Activated CD4-positive, alpha-beta memory T cell treated with anti-CD3 and anti-CD28 coated beads for 36 hours (primary cell): Measurements from ENCODE around the gene COL5A2. TPM values are rescaled to one million over a fixed set of nuclear protein-coding genes. Genes with fewer than 3 reads are reported as not detected.

Source experiments
- CTCF ChIA-PET: fragments of 350-600 bp; sonication (Branson Sonifier 250); formaldehyde crosslinking; loops from one replicate; lab custom pipeline; 2021; ENCODE audit warnings: antibody characterized with exemption, inconsistent platforms; lab: Charles Lee
- POLR2A ChIA-PET: fragments of 350-600 bp; sonication (Branson Sonifier 250); formaldehyde crosslinking; loops from one replicate; lab custom pipeline; 2021; ENCODE audit warnings: antibody characterized with exemption; lab: Charles Lee
- DNase-seq: peaks from one replicate; pipeline ENCODE4 v3.0.0-alpha.2; 2020
- H3K27ac Mint-ChIP-seq: one replicate; pipeline ENCODE4 v1.8.0; 2021; ENCODE audit warnings: mixed read lengths
- H3K27me3 Mint-ChIP-seq: one replicate; pipeline ENCODE4 v1.8.0; 2021; ENCODE audit warnings: mixed read lengths
- H3K36me3 Mint-ChIP-seq: one replicate; pipeline ENCODE4 v1.8.0; 2021; ENCODE audit warnings: mixed read lengths
- H3K4me1 Mint-ChIP-seq: one replicate; pipeline ENCODE4 v1.8.0; 2021; ENCODE audit warnings: low read depth, mixed read lengths
- H3K4me3 Mint-ChIP-seq: one replicate; pipeline ENCODE4 v1.8.0; 2021; ENCODE audit warnings: mild to moderate bottlenecking, mixed read lengths
- H3K9me3 Mint-ChIP-seq: one replicate; pipeline ENCODE4 v1.8.0; 2021; ENCODE audit warnings: mixed read lengths
- intact Hi-C: fragments of 100-400 bp; cut with micrococcal nuclease; formaldehyde crosslinking; loops from one replicate; pipeline ENCODE4 v1.15.1; 2023
- total RNA-seq, 2 experiments: library from RNA; stranded (reverse); gene quantifications; one replicate each; pipeline ENCODE4 v1.2.3, GENCODE V29; 2021

COL5A2 gene
- total RNA-seq: under 1 TPM; 0.83 to 0.85 TPM

DNA sequence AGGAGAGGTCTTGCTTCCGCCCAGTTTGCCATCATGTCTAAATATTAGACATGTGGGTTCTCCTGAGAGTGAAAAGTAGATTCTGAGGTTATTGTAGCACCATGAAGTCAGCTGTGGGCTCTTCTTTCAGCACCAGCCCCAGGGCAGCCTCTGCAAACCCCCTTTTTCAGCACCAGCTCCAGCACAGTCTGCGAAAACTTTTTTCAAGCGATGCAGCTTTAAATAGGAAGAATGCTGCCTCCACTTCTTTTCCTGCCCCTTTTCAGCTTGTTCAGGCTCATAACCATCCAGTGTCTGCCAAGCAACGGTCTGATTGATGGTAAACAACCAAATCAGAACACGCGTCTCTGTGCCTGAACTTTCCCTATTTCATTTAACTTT, at the start of gene COL5A2:
Gene COL5A2 (minus strand): TSS at position 192 of the 381 bp plus-strand sequence. CDS start 157 bp downstream, at position 35.
- no peak within 1 kb of the TSS for H3K27ac Mint-ChIP-seq
- peak; percentile 10 for DNase-seq
- no peaks in the 10 kb centered on the region for H3K9me3 Mint-ChIP-seq
- intact Hi-C loops: no loop called here
- H3K4me3 Mint-ChIP-seq: peak within 1 kb of the TSS; percentile 25
- CTCF ChIA-PET: interaction anchor here (0.9 to 1.3 kb wide), 2 partner anchors 37 to 654 kb away, joined by 3 to 4 read pairs; no protein-coding TSS in a partner anchor
- H3K36me3 Mint-ChIP-seq: no peaks in the 10 kb centered on the region
- H3K4me1 Mint-ChIP-seq: peaks cover 11% of the 10 kb centered on the region
- POLR2A ChIA-PET: no interaction called here
- peaks cover 3% of the 10 kb centered on the region for H3K27me3 Mint-ChIP-seq

DNA sequence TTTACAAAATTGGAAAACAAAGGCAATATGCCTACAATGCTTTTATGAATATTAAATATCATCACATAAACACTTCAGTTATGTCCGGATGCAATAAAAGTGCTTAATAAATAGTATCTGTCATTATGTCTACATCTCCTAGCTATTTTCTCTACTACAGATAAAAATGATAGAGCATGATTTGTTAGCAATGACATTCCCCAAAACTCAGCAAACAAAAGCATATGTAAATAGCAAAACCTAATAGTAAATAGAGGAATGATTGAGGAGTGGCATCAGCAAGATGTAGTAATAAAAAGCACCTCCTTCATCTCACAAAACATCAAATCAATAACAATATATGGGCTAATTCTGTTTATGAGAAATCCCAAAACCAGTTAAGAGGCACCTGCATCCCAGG, 46.5 kb upstream of the COL5A2 start:
- DNase-seq: no peak
- POLR2A ChIA-PET: no interaction called here
- CTCF ChIA-PET: no interaction called here
- intact Hi-C loops: no loop called here
- Mint-ChIP-seq H3K4me3 (no peak overlapping the region), H3K27me3 (no peaks in the 10 kb centered on the region), H3K36me3 (no peaks in the 10 kb centered on the region), H3K4me1 (no peaks in the 10 kb centered on the region), H3K27ac (no peak overlapping the region), H3K9me3 (no peaks in the 10 kb centered on the region)

DNA sequence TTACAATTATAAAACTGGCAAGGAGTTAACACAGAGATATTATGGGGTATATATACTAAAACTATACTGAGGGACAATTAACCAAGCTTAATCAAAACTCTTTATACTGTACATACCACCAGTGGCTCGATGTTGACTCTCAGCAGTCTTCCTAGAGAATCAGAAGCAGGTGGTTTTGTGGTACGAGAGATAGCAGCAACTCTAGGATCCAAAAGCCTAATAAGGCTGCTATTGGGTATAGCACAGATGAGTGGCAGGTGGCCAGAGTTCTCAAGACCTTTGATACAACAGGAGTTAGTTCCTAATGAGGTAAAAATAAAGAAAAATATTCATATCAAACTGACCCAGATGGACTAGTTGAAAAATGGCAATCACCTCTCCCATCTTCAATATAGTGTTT, 45.5 kb upstream of the COL5A2 start:
- H3K4me3 Mint-ChIP-seq: no peak overlapping the region
- no peaks in the 10 kb centered on the region for H3K36me3 Mint-ChIP-seq
- ChIA-PET POLR2A (no interaction called here), CTCF (no interaction called here)
- no peak overlapping the region for H3K27ac Mint-ChIP-seq
- H3K9me3 Mint-ChIP-seq: no peaks in the 10 kb centered on the region
- intact Hi-C loops: no loop called here
- H3K4me1 Mint-ChIP-seq: no peaks in the 10 kb centered on the region
- H3K27me3 Mint-ChIP-seq: no peaks in the 10 kb centered on the region
- no peak for DNase-seq

DNA sequence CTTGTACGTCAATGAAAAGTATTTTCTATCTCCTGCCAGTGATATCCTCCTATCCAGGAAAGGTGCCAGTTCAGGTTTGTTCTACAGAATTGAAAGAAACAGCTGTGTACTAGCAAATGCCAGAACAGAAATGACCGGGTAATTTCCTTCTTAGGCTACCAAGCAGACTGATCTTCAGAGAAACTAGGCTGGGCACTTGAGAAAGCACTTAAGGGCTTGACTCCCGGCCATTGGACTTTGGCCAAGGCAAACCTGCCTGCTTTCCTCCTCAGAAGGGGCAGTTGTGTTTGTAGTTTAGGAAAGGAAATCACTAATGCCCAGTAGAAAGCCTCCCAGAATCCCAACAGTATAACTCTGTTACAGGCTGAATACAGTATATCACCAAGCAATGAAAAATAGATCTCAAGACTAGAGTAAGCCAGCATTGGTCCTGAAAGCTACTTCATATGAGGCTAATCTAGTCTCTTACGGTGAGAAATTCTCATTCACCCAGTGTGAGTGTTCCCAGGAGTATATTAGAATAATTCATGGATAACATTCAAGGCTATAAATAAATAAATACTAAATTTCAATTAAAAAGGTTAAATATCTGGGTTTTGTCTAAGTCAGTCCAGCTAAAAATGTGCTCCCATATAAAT, 43.0 kb upstream of the COL5A2 start:
- no peak overlapping the region for H3K4me3 Mint-ChIP-seq
- H3K27me3 Mint-ChIP-seq: no peaks in the 10 kb centered on the region
- ChIA-PET CTCF (interaction anchor here (0.6 kb wide), 1 partner anchor 13 kb away, joined by 6 read pairs; no protein-coding TSS in a partner anchor), POLR2A (no interaction called here)
- no peaks in the 10 kb centered on the region for H3K4me1 Mint-ChIP-seq
- H3K27ac Mint-ChIP-seq: no peak overlapping the region
- DNase-seq: no peak
- no peaks in the 10 kb centered on the region for H3K36me3 Mint-ChIP-seq
- no peaks in the 10 kb centered on the region for H3K9me3 Mint-ChIP-seq
- intact Hi-C loops: no loop called here

DNA sequence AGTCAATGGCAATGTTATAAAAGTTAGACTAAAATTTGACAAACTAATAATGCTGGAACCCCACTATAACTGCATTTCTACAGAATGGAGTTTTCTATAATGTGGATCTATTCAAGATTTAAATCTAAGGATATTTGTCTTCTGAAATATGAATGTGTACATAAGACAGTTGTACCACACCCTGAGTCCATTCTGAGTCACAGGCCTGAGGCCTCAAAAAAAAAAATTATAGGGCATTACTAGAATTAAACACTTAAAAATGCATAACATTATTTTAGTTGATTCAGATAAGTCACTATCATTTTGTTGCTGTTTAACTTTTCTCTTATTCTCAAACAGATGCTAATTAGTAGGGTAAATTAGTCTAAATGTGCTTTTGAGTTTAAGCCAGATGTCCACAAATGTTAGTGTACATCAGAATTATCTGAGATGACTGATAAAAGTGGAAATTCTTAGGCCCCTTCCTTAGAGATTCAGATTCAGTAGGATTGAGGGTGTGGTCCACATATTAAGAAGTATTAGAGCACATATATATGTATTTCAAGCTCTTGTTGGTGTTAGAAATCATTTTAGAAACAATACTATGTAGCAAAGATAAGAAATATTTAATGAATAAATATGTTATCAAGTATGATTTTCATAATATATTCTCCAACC, 42.4 kb upstream of the COL5A2 start:
- POLR2A ChIA-PET: no interaction called here
- H3K27me3 Mint-ChIP-seq: no peaks in the 10 kb centered on the region

DNA sequence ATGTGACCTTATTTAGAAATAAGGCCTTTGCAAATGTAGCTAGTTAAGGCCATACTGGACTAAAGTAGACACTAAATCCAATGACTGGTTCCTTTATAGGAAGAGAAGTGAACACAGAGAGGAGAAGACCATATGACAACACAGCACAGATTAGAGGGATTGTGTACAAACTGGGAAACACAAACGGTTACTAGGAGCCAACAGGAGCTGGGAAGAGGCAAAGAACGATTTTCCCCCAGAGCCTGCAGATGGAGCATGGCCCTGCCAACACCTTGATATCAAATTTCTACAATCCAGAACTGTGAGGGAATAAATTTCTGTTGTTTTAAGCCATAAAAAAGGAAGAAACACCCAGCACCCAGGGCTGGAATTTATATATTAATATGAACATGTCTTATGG, 38.7 kb upstream of the COL5A2 start:
- ChIA-PET POLR2A (no interaction called here), CTCF (no interaction called here)
- intact Hi-C loops: no loop called here
- Mint-ChIP-seq H3K4me1 (no peaks in the 10 kb centered on the region), H3K36me3 (no peaks in the 10 kb centered on the region), H3K27me3 (no peaks in the 10 kb centered on the region), H3K9me3 (no peaks in the 10 kb centered on the region), H3K27ac (no peak overlapping the region), H3K4me3 (no peak overlapping the region)
- DNase-seq: no peak

More for the DNA sequence above, 42.4 kb upstream of the COL5A2 start:
- DNase-seq: no peak
- Mint-ChIP-seq H3K9me3 (no peaks in the 10 kb centered on the region), H3K4me3 (no peak overlapping the region), H3K27ac (no peak overlapping the region), H3K36me3 (no peaks in the 10 kb centered on the region), H3K4me1 (no peaks in the 10 kb centered on the region)
- CTCF ChIA-PET: interaction anchor here (0.6 kb wide), 1 partner anchor 14 kb away, joined by 6 read pairs; no protein-coding TSS in a partner anchor
- intact Hi-C loops: no loop called here

DNA sequence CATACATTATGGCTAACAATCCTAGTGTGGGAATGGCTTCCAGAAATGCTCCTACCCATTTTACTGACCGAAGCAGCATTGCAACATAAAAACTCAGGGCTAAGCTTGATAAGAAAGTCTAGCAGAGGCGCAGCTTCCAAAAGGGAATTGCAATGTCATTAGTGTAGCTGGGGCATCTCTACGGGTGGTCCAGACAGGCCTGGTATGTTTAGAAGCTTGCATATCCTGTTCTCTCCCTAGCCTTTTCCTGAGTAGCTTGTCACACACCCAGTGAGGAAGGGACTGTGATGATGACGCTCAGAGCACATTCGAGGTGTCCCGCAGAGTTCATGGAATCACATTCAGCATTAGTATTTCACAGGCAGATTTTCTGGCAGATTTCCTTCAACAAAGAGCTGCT, 38.0 kb upstream of the COL5A2 start:
- no peaks in the 10 kb centered on the region for H3K27me3 Mint-ChIP-seq
- no peak overlapping the region for H3K4me3 Mint-ChIP-seq
- intact Hi-C loops: no loop called here
- H3K36me3 Mint-ChIP-seq: no peaks in the 10 kb centered on the region
- ChIA-PET CTCF (interaction anchor here (1.0 kb wide), 1 partner anchor 75 kb away, joined by 3 read pairs; no protein-coding TSS in a partner anchor), POLR2A (no interaction called here)
- no peaks in the 10 kb centered on the region for H3K4me1 Mint-ChIP-seq
- H3K9me3 Mint-ChIP-seq: no peaks in the 10 kb centered on the region
- H3K27ac Mint-ChIP-seq: no peak overlapping the region
- DNase-seq: no peak

DNA sequence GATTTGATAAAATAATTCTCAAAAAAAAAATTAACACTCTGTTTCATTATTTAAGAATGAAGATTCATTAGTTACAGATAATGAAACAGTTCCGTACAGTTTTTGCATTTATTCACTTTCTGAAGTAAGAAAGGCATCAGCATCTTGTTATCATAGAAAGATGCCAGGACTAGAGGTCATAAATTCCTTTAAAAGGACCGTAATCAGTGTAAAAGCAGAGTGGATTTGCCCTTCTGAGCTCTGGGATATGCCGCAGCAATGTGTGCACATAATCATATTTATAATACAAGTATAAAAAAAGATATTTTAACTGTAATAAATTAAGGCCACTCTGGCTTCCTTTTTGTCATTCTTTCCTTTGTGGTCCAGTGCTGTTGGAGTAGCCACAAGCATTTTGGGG, 37.5 kb upstream of the COL5A2 start:
- POLR2A ChIA-PET: no interaction called here
- CTCF ChIA-PET: interaction anchor here (1.0 kb wide), 1 partner anchor 74 kb away, joined by 3 read pairs; no protein-coding TSS in a partner anchor
- no peaks in the 10 kb centered on the region for H3K27me3 Mint-ChIP-seq
- no peaks in the 10 kb centered on the region for H3K9me3 Mint-ChIP-seq
- no peak overlapping the region for H3K27ac Mint-ChIP-seq
- no peaks in the 10 kb centered on the region for H3K36me3 Mint-ChIP-seq
- H3K4me1 Mint-ChIP-seq: no peaks in the 10 kb centered on the region
- intact Hi-C loops: no loop called here
- DNase-seq: no peak
- H3K4me3 Mint-ChIP-seq: no peak overlapping the region

DNA sequence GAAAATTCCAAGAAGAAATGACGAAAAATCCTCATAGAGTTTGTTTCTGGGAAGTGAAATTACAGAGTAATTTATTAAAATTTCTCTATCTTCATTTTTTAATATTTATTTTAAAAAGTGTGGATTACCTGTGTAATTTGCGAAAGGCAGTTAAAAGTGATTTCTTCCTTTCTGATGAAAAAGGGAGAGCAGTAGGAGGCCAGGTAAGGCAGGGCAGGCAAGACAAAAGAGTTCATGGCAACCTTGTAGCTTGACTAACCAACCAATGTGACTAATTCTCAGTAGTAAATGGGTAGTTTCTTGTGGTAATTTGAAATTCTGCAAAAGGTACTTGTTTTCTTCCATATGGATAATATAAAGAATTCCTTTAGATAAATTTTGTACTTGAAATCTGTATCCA, 34.9 kb upstream of the COL5A2 start:
- intact Hi-C loops: no loop called here
- DNase-seq: no peak
- Mint-ChIP-seq H3K4me1 (peaks cover 8% of the 10 kb centered on the region), H3K27ac (no peak overlapping the region), H3K36me3 (no peaks in the 10 kb centered on the region), H3K27me3 (no peaks in the 10 kb centered on the region), H3K9me3 (no peaks in the 10 kb centered on the region), H3K4me3 (no peak overlapping the region)
- ChIA-PET POLR2A (no interaction called here), CTCF (no interaction called here)

DNA sequence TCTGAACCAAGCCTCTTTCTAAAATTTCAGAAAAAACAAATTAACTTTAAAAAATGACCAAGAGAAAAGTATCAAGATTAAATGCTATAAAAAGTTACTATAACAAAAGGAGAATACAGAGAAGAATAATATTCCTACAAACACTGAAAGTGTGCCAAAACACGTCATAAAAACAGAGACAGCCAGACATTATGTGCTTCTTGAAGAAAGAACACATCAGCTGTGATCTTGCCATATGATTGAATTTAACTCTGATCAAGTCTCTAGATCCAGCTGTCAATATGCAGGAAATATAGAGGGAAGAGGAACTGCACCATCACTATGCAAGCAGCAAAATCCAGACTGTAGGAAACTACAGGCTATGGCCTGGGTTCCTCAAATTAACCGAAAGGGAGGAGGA, 33.7 kb upstream of the COL5A2 start:
- Mint-ChIP-seq H3K27me3 (peaks cover 2% of the 10 kb centered on the region), H3K9me3 (no peaks in the 10 kb centered on the region), H3K4me1 (peaks cover 10% of the 10 kb centered on the region), H3K36me3 (no peaks in the 10 kb centered on the region), H3K27ac (no peak overlapping the region), H3K4me3 (no peak overlapping the region)
- intact Hi-C loops: no loop called here
- ChIA-PET CTCF (no interaction called here), POLR2A (no interaction called here)
- no peak for DNase-seq

DNA sequence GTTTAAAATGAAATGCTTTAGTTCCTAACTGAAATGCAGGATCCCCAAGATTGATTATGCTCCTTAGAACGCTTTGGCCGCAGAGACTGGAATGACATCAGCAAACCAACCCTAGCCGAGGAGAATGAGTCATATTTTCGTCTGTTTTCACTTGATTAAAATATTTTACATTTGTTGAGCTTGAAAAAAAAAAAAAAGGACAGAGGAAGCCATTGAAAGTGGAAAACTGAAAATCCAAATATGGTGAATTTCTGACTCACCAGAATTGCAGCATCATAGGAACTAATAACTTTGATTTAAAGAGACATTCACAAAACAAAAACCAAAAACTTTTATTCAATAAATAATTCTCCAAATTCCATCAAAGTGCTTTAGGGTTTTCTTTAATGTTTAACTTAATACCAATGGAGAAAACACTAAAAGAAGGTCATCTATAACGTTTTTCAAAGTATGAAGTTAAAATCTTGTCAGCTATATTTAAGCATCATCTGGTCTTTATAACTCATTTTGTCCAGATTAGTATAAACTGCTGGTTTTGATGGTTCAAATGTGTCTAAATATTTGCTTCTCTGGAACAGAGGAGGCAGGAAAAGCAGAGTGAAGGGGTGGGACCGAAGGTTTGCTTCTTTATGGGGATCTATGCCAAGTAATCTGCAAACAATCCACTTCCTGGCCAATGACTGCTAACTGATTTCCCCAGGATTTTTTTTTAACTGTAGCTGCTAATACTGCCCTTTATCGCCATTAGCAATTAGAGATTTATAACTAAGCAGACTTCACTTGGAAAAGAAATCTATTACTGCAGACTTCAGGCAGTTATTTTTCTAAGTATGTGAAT, 30.9 kb upstream of the COL5A2 start:
- Mint-ChIP-seq H3K9me3 (no peaks in the 10 kb centered on the region), H3K4me3 (no peak overlapping the region), H3K27ac (no peak overlapping the region), H3K27me3 (peaks cover 2% of the 10 kb centered on the region), H3K4me1 (peaks cover 10% of the 10 kb centered on the region), H3K36me3 (no peaks in the 10 kb centered on the region)
- intact Hi-C loops: no loop called here
- POLR2A ChIA-PET: no interaction called here
- peak; percentile 44 for DNase-seq
- CTCF ChIA-PET: interaction anchor here (0.7 kb wide), 1 partner anchor 1179 kb away, joined by 3 read pairs; no protein-coding TSS in a partner anchor

DNA sequence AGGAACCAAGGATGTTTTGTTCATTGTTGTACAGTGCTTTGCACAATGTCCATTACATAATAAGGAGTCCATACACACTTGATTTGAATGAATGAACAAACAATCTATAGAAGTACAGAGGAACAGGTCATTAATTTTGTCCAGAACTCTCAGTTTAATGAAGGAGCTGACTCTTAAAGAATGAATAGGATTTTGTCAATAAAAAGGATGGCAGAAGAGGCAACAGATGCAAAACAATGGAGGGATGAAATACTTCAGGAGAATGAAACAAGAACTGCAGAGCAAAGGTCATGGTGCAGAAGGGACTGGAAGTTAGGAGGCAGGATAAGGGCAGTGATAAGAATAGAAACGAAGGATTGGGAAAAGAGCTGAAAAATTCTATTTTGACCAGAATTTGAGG, 28.7 kb upstream of the COL5A2 start:
- ChIA-PET CTCF (no interaction called here), POLR2A (no interaction called here)
- H3K27me3 Mint-ChIP-seq: peaks cover 2% of the 10 kb centered on the region
- intact Hi-C loops: no loop called here
- DNase-seq: no peak
- H3K4me1 Mint-ChIP-seq: peaks cover 23% of the 10 kb centered on the region
- no peaks in the 10 kb centered on the region for H3K9me3 Mint-ChIP-seq
- H3K4me3 Mint-ChIP-seq: no peak overlapping the region
- H3K27ac Mint-ChIP-seq: no peak overlapping the region
- H3K36me3 Mint-ChIP-seq: no peaks in the 10 kb centered on the region
